ENCODE results near the gene ACVR1C.

ACVR1C gene

GRCh38 chr2:157628477-157629415 lies at the start of gene ACVR1C:
TSS of gene ACVR1C (minus strand) at chr2:157628864. CDS start at chr2:157628644, 220 bp downstream.
- H3K4me3 ChIP-seq (ENCODE audit: low read depth, low read length) = no peak within 1 kb of the TSS
- DNase-seq (ENCODE audit: low read depth) = peak; percentile 5
- TF ChIP-seq, protein P1, sequence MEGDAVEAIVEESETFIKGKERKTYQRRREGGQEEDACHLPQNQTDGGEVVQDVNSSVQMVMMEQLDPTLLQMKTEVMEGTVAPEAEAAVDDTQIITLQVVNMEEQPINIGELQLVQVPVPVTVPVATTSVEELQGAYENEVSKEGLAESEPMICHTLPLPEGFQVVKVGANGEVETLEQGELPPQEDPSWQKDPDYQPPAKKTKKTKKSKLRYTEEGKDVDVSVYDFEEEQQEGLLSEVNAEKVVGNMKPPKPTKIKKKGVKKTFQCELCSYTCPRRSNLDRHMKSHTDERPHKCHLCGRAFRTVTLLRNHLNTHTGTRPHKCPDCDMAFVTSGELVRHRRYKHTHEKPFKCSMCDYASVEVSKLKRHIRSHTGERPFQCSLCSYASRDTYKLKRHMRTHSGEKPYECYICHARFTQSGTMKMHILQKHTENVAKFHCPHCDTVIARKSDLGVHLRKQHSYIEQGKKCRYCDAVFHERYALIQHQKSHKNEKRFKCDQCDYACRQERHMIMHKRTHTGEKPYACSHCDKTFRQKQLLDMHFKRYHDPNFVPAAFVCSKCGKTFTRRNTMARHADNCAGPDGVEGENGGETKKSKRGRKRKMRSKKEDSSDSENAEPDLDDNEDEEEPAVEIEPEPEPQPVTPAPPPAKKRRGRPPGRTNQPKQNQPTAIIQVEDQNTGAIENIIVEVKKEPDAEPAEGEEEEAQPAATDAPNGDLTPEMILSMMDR (IDR thresholded peaks at IDR 0.05; ENCODE audit: low read depth, low read length) = peak; percentile 37
- TF ChIP-seq MAX (IDR thresholded peaks at IDR 0.05; ENCODE audit: low read depth, low read length) = no peak

DNA sequence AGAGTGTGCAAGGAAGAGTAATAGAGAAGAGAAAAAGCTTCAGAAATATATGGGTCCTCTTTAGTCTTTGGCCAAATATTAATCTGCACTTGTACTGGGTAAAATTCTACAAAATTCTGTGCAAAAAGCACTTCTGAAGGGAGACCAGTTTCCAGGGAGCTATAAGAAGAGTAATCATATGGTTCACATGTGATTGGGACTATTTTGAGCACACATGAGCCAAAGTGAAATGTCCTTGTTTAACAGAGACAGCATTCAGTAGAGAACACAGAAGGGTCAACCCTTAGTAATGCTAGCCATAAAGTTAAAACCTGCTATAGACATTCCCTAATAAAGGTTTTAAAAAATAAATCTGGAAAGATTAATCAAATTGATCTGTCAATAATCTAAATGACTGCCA lies 49.3 kb upstream of the ACVR1C start:
- no peak overlapping the region for H3K4me3 ChIP-seq (ENCODE audit: low read depth, low read length)
- DNase-seq (ENCODE audit: low read depth) = no peak
- TF ChIP-seq MYC (IDR thresholded peaks at IDR 0.05; ENCODE audit: low read depth, low read length) (no peak), POLR2A (IDR thresholded peaks at IDR 0.05; ENCODE audit: extremely low read depth, insufficient read length) (no peak), MAX (IDR thresholded peaks at IDR 0.05; ENCODE audit: low read depth, low read length) (no peak)
- TF ChIP-seq, protein P1 (IDR thresholded peaks at IDR 0.05; ENCODE audit: low read depth, low read length) = no peak

- TF ChIP-seq MAX (IDR thresholded peaks at IDR 0.05; ENCODE audit: low read depth, low read length) (no peak), POLR2A (IDR thresholded peaks at IDR 0.05; ENCODE audit: extremely low read depth, insufficient read length) (no peak), MYC (IDR thresholded peaks at IDR 0.05; ENCODE audit: low read depth, low read length) (no peak)
- TF ChIP-seq, protein P1 (IDR thresholded peaks at IDR 0.05; ENCODE audit: low read depth, low read length) = no peak
- DNase-seq (ENCODE audit: low read depth) = no peak
- no peak overlapping the region for H3K4me3 ChIP-seq (ENCODE audit: low read depth, low read length)
Observed at GRCh38 chr2:157672129-157672528, 43.5 kb upstream of the ACVR1C start.

DNA sequence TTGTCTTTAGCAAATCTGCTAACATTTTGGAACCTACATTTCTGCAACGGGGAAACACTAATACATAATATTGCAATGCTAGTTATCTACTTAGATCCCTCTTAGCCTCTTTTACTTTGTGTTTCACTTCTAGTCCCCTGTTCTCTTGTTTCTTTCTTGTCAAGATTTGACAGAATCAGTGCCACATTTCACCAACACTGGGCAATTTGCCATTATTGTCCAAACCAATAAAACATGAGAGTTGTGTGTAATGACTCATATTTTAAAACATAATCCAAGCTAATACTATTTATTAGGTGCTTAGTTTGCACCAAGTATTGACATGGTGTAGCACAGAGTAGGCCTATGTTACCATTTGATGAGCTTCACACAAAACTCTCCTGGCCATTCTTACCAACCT lies 33.7 kb upstream of the ACVR1C start:
- no peak overlapping the region for H3K4me3 ChIP-seq (ENCODE audit: low read depth, low read length)
- TF ChIP-seq, protein P1 (IDR thresholded peaks at IDR 0.05; ENCODE audit: low read depth, low read length) = no peak
- no peak for TF ChIP-seq POLR2A (IDR thresholded peaks at IDR 0.05; ENCODE audit: extremely low read depth, insufficient read length)
- no peak for TF ChIP-seq MAX (IDR thresholded peaks at IDR 0.05; ENCODE audit: low read depth, low read length)
- TF ChIP-seq MYC (IDR thresholded peaks at IDR 0.05; ENCODE audit: low read depth, low read length) = no peak
- DNase-seq (ENCODE audit: low read depth) = no peak

DNA sequence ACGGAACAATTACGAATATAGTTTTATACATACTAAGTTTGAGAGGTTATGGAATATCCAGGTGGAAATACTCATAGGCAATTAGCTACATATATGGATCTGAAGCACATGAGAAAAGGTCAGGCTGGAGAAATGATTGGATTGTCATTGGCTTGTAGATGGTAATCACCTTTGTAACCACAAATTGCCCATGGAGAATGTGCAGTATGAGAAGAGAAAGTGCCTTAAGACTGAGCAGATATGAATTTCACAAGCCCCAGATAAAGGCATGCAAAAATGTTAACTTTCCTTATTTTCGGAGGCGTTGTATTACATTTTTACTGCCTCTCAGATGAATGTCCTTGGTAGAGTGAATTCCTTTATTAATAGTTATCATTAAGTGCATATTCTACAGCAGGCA lies 33.1 kb upstream of the ACVR1C start:
- TF ChIP-seq MYC (IDR thresholded peaks at IDR 0.05; ENCODE audit: low read depth, low read length) (no peak), POLR2A (IDR thresholded peaks at IDR 0.05; ENCODE audit: extremely low read depth, insufficient read length) (no peak), MAX (IDR thresholded peaks at IDR 0.05; ENCODE audit: low read depth, low read length) (no peak)
- TF ChIP-seq, protein P1 (IDR thresholded peaks at IDR 0.05; ENCODE audit: low read depth, low read length) = no peak
- H3K4me3 ChIP-seq (ENCODE audit: low read depth, low read length) = no peak overlapping the region
- no peak for DNase-seq (ENCODE audit: low read depth)

All from NB4 (cell line).